Keratinocyte (primary cell): ENCODE results near the gene HSF2. TPM values are rescaled to one million over a fixed set of nuclear protein-coding genes. Genes with fewer than 3 reads are reported as not detected.

ENCODE experiments used
- DNase-seq: peaks from one replicate; pipeline ENCODE4 v3.0.0-alpha.2; 2011; ENCODE audit warnings: low read depth, missing footprints, low spot score
- FAIRE-seq: peaks from 2 replicates; lab custom pipeline; 2011; peaks lifted over from hg19 to GRCh38; lab: Jason Lieb, UNC
- H2AFZ ChIP-seq: 2 replicates; pipeline ENCODE4 v1.6.0; 2012; ENCODE audit warnings: low read length, control low read depth, inconsistent platforms; ENCODE audit not compliant: control insufficient read depth
- H3K27ac ChIP-seq: 2 replicates; pipeline ENCODE4 v1.5.1; 2011; ENCODE audit warnings: low read length; ENCODE audit not compliant: control insufficient read depth, insufficient read depth
- H3K27me3 ChIP-seq: 3 replicates; pipeline ENCODE4 v1.6.0; 2011; ENCODE audit warnings: low read length; ENCODE audit not compliant: control insufficient read depth, insufficient read depth; ENCODE audit errors: extremely low read depth
- H3K36me3 ChIP-seq, 2 experiments: 2 replicates in 1 of 2; 3 replicates in 1 of 2; pipeline ENCODE4 v1.5.1; 2011; ENCODE audit warnings: low read length in 2 of 2, mild to moderate bottlenecking in 1 of 2; ENCODE audit not compliant: control insufficient read depth in 2 of 2, insufficient read depth in 2 of 2; ENCODE audit errors: extremely low read depth in 1 of 2
- H3K4me1 ChIP-seq: 3 replicates; pipeline ENCODE4 v1.5.1; 2011; ENCODE audit warnings: low read length; ENCODE audit not compliant: control insufficient read depth, insufficient read depth; ENCODE audit errors: extremely low read depth
- H3K4me2 ChIP-seq: 3 replicates; pipeline ENCODE4 v1.6.0; 2011; ENCODE audit warnings: low read depth, low read length; ENCODE audit not compliant: control insufficient read depth, insufficient read depth; ENCODE audit errors: extremely low read depth
- H3K4me3 ChIP-seq, 3 experiments: fragments of 200-600 bp in 1 of 3; sonication (generic) in 1 of 3; 2 replicates in 2 of 3; 3 replicates in 1 of 3; pipeline ENCODE4 v1.5.1; 2011 to 2016; ENCODE audit warnings: low read length in 3 of 3, mild to moderate bottlenecking in 3 of 3, control low read depth in 2 of 3, inconsistent platforms in 1 of 3, low read depth in 1 of 3, mixed read lengths in 1 of 3, mixed run types in 1 of 3, moderate library complexity in 1 of 3; ENCODE audit not compliant: control insufficient read depth in 2 of 3, insufficient read depth in 2 of 3; ENCODE audit errors: extremely low read depth in 1 of 3
- H3K79me2 ChIP-seq: 2 replicates; pipeline ENCODE4 v1.6.0; 2012; ENCODE audit warnings: low read length; ENCODE audit not compliant: control insufficient read depth, insufficient read depth
- H3K9ac ChIP-seq: 3 replicates; pipeline ENCODE4 v1.6.0; 2011; ENCODE audit warnings: low read length; ENCODE audit not compliant: control insufficient read depth, insufficient read depth; ENCODE audit errors: extremely low read depth
- H3K9me1 ChIP-seq: 3 replicates; pipeline ENCODE4 v1.6.0; 2011; ENCODE audit warnings: low read length; ENCODE audit not compliant: control insufficient read depth, insufficient read depth; ENCODE audit errors: extremely low read depth
- H3K9me3 ChIP-seq: 2 replicates; pipeline ENCODE4 v1.5.1; 2012; ENCODE audit warnings: low read depth, low read length; ENCODE audit not compliant: control insufficient read depth
- H4K20me1 ChIP-seq: 3 replicates; pipeline ENCODE4 v1.6.0; 2011; ENCODE audit warnings: low read length; ENCODE audit not compliant: control insufficient read depth, insufficient read depth; ENCODE audit errors: extremely low read depth
- CTCF ChIP-seq, 3 experiments: IDR thresholded peaks in 1 of 3; conservative IDR thresholded peaks in 1 of 3; optimal IDR thresholded peaks in 1 of 3; 2 replicates in 2 of 3; 3 replicates in 1 of 3; pipeline versions ENCODE3 to v1.5.1; 2011; ENCODE audit warnings: low read length in 3 of 3, mild to moderate bottlenecking in 3 of 3, moderate library complexity in 2 of 3, control low read depth in 1 of 3, inconsistent platforms in 1 of 3; ENCODE audit not compliant: insufficient read depth in 2 of 3; ENCODE audit errors: extremely low read depth in 1 of 3
- EZH2 ChIP-seq: IDR thresholded peaks from one replicate; pipeline ENCODE4 v1.6.1; 2012; ENCODE audit warnings: inconsistent platforms, mild to moderate bottlenecking, low read length, moderate library complexity
- dilution Hi-C: fragments of 300-500 bp; cut with MboI; formaldehyde crosslinking; loops from one replicate; pipeline ENCODE4 v1.7.0; 2020; ENCODE audit warnings: low sequenced_read_pairs; ENCODE audit not compliant: extremely low pct_ligation_motif_present
- polyA plus RNA-seq, 5 experiments: library from polyadenylated mRNA; depleted of rRNA in 3 of 5; stranded (reverse) in 3 of 5; stranded (forward) in 1 of 5; unstranded in 1 of 5; fragments of >200 nt; gene quantifications; 1 replicate in 1 of 5; 2 replicates in 3 of 5; 3 replicates in 1 of 5; pipeline versions ENCODE4 v1.2.1 to v1.2.3, GENCODE V29; 2011 to 2012; ENCODE audit warnings: missing spikeins in 2 of 5, low read depth in 1 of 5, low replicate concordance in 1 of 5

Gene HSF2
- polyA plus RNA-seq, 1 donor (not counting 4 experiments of a cell fraction or from before 2014, with no cell fraction given) = 22.5 TPM

- Histone ChIP-seq H3K27me3 (no peaks in the 10 kb centered on the region), H3K27ac (no peak overlapping the region), H4K20me1 (no peaks in the 10 kb centered on the region), H3K4me2 (no peak overlapping the region), H3K36me3 (no peaks in the 10 kb centered on the region), H3K9me1 (no peaks in the 10 kb centered on the region), H2AFZ (no peak overlapping the region), H3K9me3 (no peaks in the 10 kb centered on the region), H3K9ac (no peak overlapping the region), H3K79me2 (peaks cover 34% of the 10 kb centered on the region), H3K4me3 (no peak overlapping the region), H3K4me1 (no peaks in the 10 kb centered on the region)
- dilution Hi-C loops = no loop called here
- TF ChIP-seq EZH2 (no peak), CTCF (optimal IDR thresholded peaks at IDR 0.05 in 1 of 3, IDR thresholded peaks at IDR 0.05 in 1 of 3, conservative IDR thresholded peaks at IDR 0.05 in 1 of 3; ENCODE audit: extremely low read depth in 1 of 3, insufficient read depth in 2 of 3, low read length in 3 of 3) (no peak)
- no peak for FAIRE-seq
- DNase-seq = no peak
These were observed 8.8 kb downstream of the HSF2 start for GRCh38 chr6:122408240-122408639.

GRCh38 chr6:122408702-122409458 is 9.4 kb downstream of the HSF2 start:
- Histone ChIP-seq H3K9me3 (no peaks in the 10 kb centered on the region), H3K4me2 (no peak overlapping the region), H3K79me2 (peaks cover 32% of the 10 kb centered on the region), H3K9me1 (no peaks in the 10 kb centered on the region), H3K27me3 (no peaks in the 10 kb centered on the region), H3K9ac (no peak overlapping the region), H3K36me3 (no peaks in the 10 kb centered on the region), H2AFZ (no peak overlapping the region), H3K27ac (no peak overlapping the region), H4K20me1 (no peaks in the 10 kb centered on the region), H3K4me3 (no peak overlapping the region), H3K4me1 (no peaks in the 10 kb centered on the region)
- no peak for TF ChIP-seq EZH2
- TF ChIP-seq CTCF (optimal IDR thresholded peaks at IDR 0.05 in 1 of 3, IDR thresholded peaks at IDR 0.05 in 1 of 3, conservative IDR thresholded peaks at IDR 0.05 in 1 of 3; ENCODE audit: extremely low read depth in 1 of 3, insufficient read depth in 2 of 3, low read length in 3 of 3) = no peak
- DNase-seq (no peak), FAIRE-seq (no peak)
- dilution Hi-C loops = no loop called here
